Smooth muscle cell (in vitro differentiated cells): ENCODE results near the gene ARID4B. TPM values are rescaled to one million over a fixed set of nuclear protein-coding genes. Genes with fewer than 3 reads are reported as not detected.

Source experiments
- DNase-seq: peaks from one replicate; lab custom pipeline; 2025; ENCODE audit not compliant: unreplicated experiment; lab: John Stamatoyannopoulos, UW
- H2AFZ ChIP-seq: fragments of 200-600 bp; sonication (generic); 2 replicates; pipeline ENCODE4 v1.6.0; 2016; ENCODE audit warnings: antibody characterized with exemption, low read depth, mild to moderate bottlenecking
- H3F3A ChIP-seq: fragments of 200-600 bp; sonication (generic); 2 replicates; pipeline ENCODE4 v1.6.0; 2017; ENCODE audit warnings: antibody characterized with exemption, low read depth
- H3K27ac ChIP-seq: fragments of 200-600 bp; sonication (generic); 2 replicates; pipeline ENCODE4 v1.5.1; 2016; ENCODE audit warnings: low read depth, mild to moderate bottlenecking
- H3K27me3 ChIP-seq: fragments of 200-600 bp; sonication (generic); 2 replicates; pipeline ENCODE4 v1.6.1; 2016; ENCODE audit warnings: low read depth, mild to moderate bottlenecking
- H3K36me3 ChIP-seq: fragments of 200-600 bp; sonication (generic); 2 replicates; pipeline ENCODE4 v1.5.1; 2016; ENCODE audit warnings: low read depth
- H3K4me1 ChIP-seq: fragments of 200-600 bp; sonication (generic); 2 replicates; pipeline ENCODE4 v1.5.1; 2016; ENCODE audit warnings: low read depth
- H3K4me2 ChIP-seq: fragments of 200-600 bp; sonication (generic); 2 replicates; pipeline ENCODE4 v1.6.0; 2016; ENCODE audit warnings: mild to moderate bottlenecking
- H3K4me3 ChIP-seq: fragments of 200-600 bp; sonication (generic); 2 replicates; pipeline ENCODE4 v1.5.1; 2016; ENCODE audit warnings: mild to moderate bottlenecking
- H3K79me2 ChIP-seq: fragments of 200-600 bp; sonication (generic); 2 replicates; pipeline ENCODE4 v1.6.0; 2016; ENCODE audit warnings: low read depth, mild to moderate bottlenecking
- H3K9ac ChIP-seq: fragments of 200-600 bp; sonication (generic); 2 replicates; pipeline ENCODE4 v1.6.0; 2016; ENCODE audit warnings: low read depth
- H3K9me3 ChIP-seq: fragments of 200-600 bp; sonication (generic); replicated peaks from 2 replicates; pipeline ENCODE4 v1.5.1; 2016; ENCODE audit warnings: low read depth
- H4K20me1 ChIP-seq: fragments of 200-600 bp; sonication (generic); 2 replicates; pipeline ENCODE4 v1.6.0; 2016; ENCODE audit warnings: low read depth
- CTCF ChIP-seq: fragments of 200-600 bp; sonication (generic); IDR thresholded peaks from 2 replicates; pipeline ENCODE4 v1.5.1; 2017; ENCODE audit warnings: borderline replicate concordance, mild to moderate bottlenecking, antibody characterized with exemption; ENCODE audit not compliant: insufficient read depth, poor library complexity, severe bottlenecking
- WGBS: methylation state at CpG from one replicate; pipeline ENCODE4 v1.1.7; 2016; ENCODE audit warnings: low lambda C conversion rate; 5-methylcytosine and 5-hydroxymethylcytosine counted together
- microRNA-seq: library from miRNA; unstranded; fragments of <30 nt; microRNA quantifications from one replicate; pipeline ENCODE4, GENCODE V29; 2016; ENCODE audit warnings: borderline number of aligned reads
- polyA plus RNA-seq: library from polyadenylated mRNA; unstranded; fragments of >200 nt; fragmentation: Nextera tagmentation; extraction: Ambion mirVana; gene quantifications from 2 replicates; pipeline ENCODE4 v1.2.1, GENCODE V29; 2016
- small RNA-seq: library from RNA; depleted of rRNA; stranded (forward); fragments of <200 nt; gene quantifications from one replicate; pipeline ENCODE3, GENCODE V24; 2014
- total RNA-seq: library from RNA; depleted of rRNA; stranded (reverse); fragments of >200 nt; gene quantifications from 2 replicates; pipeline ENCODE4 v1.2.3, GENCODE V29; 2014

The ARID4B gene
- total and polyA plus RNA-seq, 2 experiments from 2014 or later, result 29.0 to 33.2 TPM

GRCh38 chr1:235122348-235122747 lies 205.6 kb downstream of the ARID4B start:
- peaks cover 100% of the 10 kb centered on the region for H4K20me1 ChIP-seq

More at GRCh38 chr1:235122348-235122747, 205.6 kb downstream of the ARID4B start:
- H3K9me3 ChIP-seq, result no peaks in the 10 kb centered on the region
- peaks cover 11% of the 10 kb centered on the region for H3K36me3 ChIP-seq
- H3F3A ChIP-seq, result peaks cover 6% of the 10 kb centered on the region
- peaks cover 95% of the 10 kb centered on the region for H3K79me2 ChIP-seq
- H3K4me1 ChIP-seq, result peaks cover 13% of the 10 kb centered on the region
- DNase-seq, result no peak
- no peak overlapping the region for H3K9ac ChIP-seq
- no peaks in the 10 kb centered on the region for H3K27me3 ChIP-seq
- no peak overlapping the region for H3K4me3 ChIP-seq
- no peak overlapping the region for H3K27ac ChIP-seq
- TF ChIP-seq CTCF, result no peak
- 94% methylated on average over 1 of the region's 1 CpG for WGBS
- no peak overlapping the region for H2AFZ ChIP-seq
- peak overlapping the region; percentile 36 for H3K4me2 ChIP-seq

Small RNA genes lying within 50 kb of the gene (microRNA-seq; reads per million reads assigned to microRNA genes)
- not detected for gene MIR4753

Small RNA genes lying within 50 kb of the gene (small RNA-seq; reads per million reads assigned to genes)
- gene AL391994.1 (not detected), gene MIR4753 (not detected), gene SNORA14B (12.9 reads per million, percentile 82 among the genes with 10 or more reads in this experiment)

Other genes starting within 250 kb of the ARID4B start
- 82.1 and 88.7 TPM in 2 replicates for gene TOMM20, start 199.3 kb downstream of the ARID4B start, total RNA-seq
- gene TOMM20, start 199.3 kb downstream of the ARID4B start, polyA plus RNA-seq, result 46.1 and 71.3 TPM in 2 replicates
- gene RBM34, start 166.9 kb downstream of the ARID4B start, total RNA-seq, result 59.9 and 60.3 TPM in 2 replicates
- gene RBM34, start 166.9 kb downstream of the ARID4B start, polyA plus RNA-seq, result 68.0 and 75.2 TPM in 2 replicates
- gene GGPS1, start 391 bp upstream of the ARID4B start, total RNA-seq, result 41.3 and 45.8 TPM in 2 replicates
- 47.5 and 48.1 TPM in 2 replicates for gene GGPS1, start 391 bp upstream of the ARID4B start, polyA plus RNA-seq
- gene TBCE, start 39.2 kb upstream of the ARID4B start, total RNA-seq, result 24.0 and 31.1 TPM in 2 replicates
- gene TBCE, start 39.2 kb upstream of the ARID4B start, polyA plus RNA-seq, result 28.4 and 30.5 TPM in 2 replicates
- gene B3GALNT2, start 176.3 kb upstream of the ARID4B start, total RNA-seq, result 22.7 and 28.1 TPM in 2 replicates
- 8.2 and 12.5 TPM in 2 replicates for gene B3GALNT2, start 176.3 kb upstream of the ARID4B start, polyA plus RNA-seq